Measurements from ENCODE around the gene ULBP1.
"Not testable (repeated sequence)": the region's sequence is repeated elsewhere in the genome, so short reads cannot be mapped to it uniquely, and the experiment has no call there.

The ULBP1 gene

GRCh38 chr6:149963462-149964307 is at the start of gene ULBP1:
ULBP1 (plus strand) TSS chr6:149963943; CDS start chr6:149964050, 107 bp downstream.
- DNase-seq = peak; percentile 84

GRCh38 chr6:149915970-149916865 is 47.5 kb upstream of the ULBP1 start:
- no peak for DNase-seq

GRCh38 chr6:149917679-149918078 is 46.1 kb upstream of the ULBP1 start:
- DNase-seq = no peak

GRCh38 chr6:149918151-149918905 is 45.4 kb upstream of the ULBP1 start:
- no peak for DNase-seq

- DNase-seq = not testable (repeated sequence)
Measured at GRCh38 chr6:149919126-149919833, 44.5 kb upstream of the ULBP1 start.

GRCh38 chr6:149919834-149920225 is 43.9 kb upstream of the ULBP1 start:
- no peak for DNase-seq

- DNase-seq = no peak
Measured at GRCh38 chr6:149921361-149921760, 42.4 kb upstream of the ULBP1 start.

GRCh38 chr6:149922091-149922490 is 41.7 kb upstream of the ULBP1 start:
- not testable (repeated sequence) for DNase-seq

GRCh38 chr6:149922642-149923326 is 41.0 kb upstream of the ULBP1 start, which contains the start of gene RAET1G:
RAET1G (minus strand) TSS chr6:149923121; CDS start chr6:149923010, 111 bp downstream.
- peak; percentile 87 for DNase-seq

- no peak for DNase-seq
Measured at GRCh38 chr6:149923327-149923986, 40.3 kb upstream of the ULBP1 start.

GRCh38 chr6:149924206-149924932 is 39.4 kb upstream of the ULBP1 start:
- no peak for DNase-seq

- DNase-seq = no peak
Measured at GRCh38 chr6:149924933-149925252, 38.9 kb upstream of the ULBP1 start.

GRCh38 chr6:149925253-149925973 is 38.3 kb upstream of the ULBP1 start:
- DNase-seq = peak; percentile 50

GRCh38 chr6:149925974-149926777 is 37.6 kb upstream of the ULBP1 start:
- DNase-seq = peak; percentile 88

- not testable (repeated sequence) for DNase-seq
Measured at GRCh38 chr6:149927025-149927424, 36.7 kb upstream of the ULBP1 start.

GRCh38 chr6:149929422-149929821 is 34.3 kb upstream of the ULBP1 start:
- peak; percentile 7 for DNase-seq

GRCh38 chr6:149931501-149931900 is 32.2 kb upstream of the ULBP1 start:
- no peak for DNase-seq

GRCh38 chr6:149933036-149933435 is 30.7 kb upstream of the ULBP1 start:
- DNase-seq = no peak

GRCh38 chr6:149933461-149933860 is 30.3 kb upstream of the ULBP1 start:
- DNase-seq = peak; percentile 16
